SJSA1 (cell line): ENCODE results near the gene SCRT2. TPM values are rescaled to one million over a fixed set of nuclear protein-coding genes. Genes with fewer than 3 reads are reported as not detected.
"Not testable (repeated sequence)": the region's sequence is repeated elsewhere in the genome, so short reads cannot be mapped to it uniquely, and the experiment has no call there.

Experiments
- DNase-seq, 2 experiments: peaks; one replicate each; pipeline ENCODE4 v3.0.0-alpha.2; 2015 to 2020; ENCODE audit warnings: low spot score in 2 of 2, low read depth in 1 of 2
- H3K27ac ChIP-seq: fragments of 250-450 bp; sonication (Bioruptor Pico); 2 replicates; pipeline ENCODE4 v1.5.1; 2020; ENCODE audit warnings: mild to moderate bottlenecking, moderate library complexity
- H3K27me3 ChIP-seq: fragments of 250-450 bp; sonication (Bioruptor Pico); replicated peaks from 2 replicates; pipeline ENCODE4 v1.5.1; 2020; ENCODE audit warnings: mild to moderate bottlenecking, moderate library complexity
- H3K36me3 ChIP-seq: fragments of 250-450 bp; sonication (Bioruptor Pico); 2 replicates; pipeline ENCODE4 v1.5.1; 2020; ENCODE audit warnings: mild to moderate bottlenecking
- H3K4me1 ChIP-seq: fragments of 250-450 bp; sonication (Bioruptor Pico); replicated peaks from 2 replicates; pipeline ENCODE4 v1.6.1; 2021; ENCODE audit warnings: mild to moderate bottlenecking
- H3K4me3 ChIP-seq: fragments of 250-450 bp; sonication (Bioruptor Pico); 2 replicates; pipeline ENCODE4 v1.5.1; 2020; ENCODE audit warnings: mild to moderate bottlenecking
- H3K9me3 ChIP-seq: fragments of 250-450 bp; sonication (Bioruptor Pico); replicated peaks from 2 replicates; pipeline ENCODE4 v1.5.1; 2020; ENCODE audit warnings: mild to moderate bottlenecking
- total RNA-seq: library from RNA; depleted of rRNA; stranded (reverse); fragments of >200 nt; shearing (Covaris generic); gene quantifications from 2 replicates; pipeline ENCODE4 v1.2.3, GENCODE V29; 2014

SCRT2 gene
- total RNA-seq, 1 experiment from 2014 or later = not detected

DNA sequence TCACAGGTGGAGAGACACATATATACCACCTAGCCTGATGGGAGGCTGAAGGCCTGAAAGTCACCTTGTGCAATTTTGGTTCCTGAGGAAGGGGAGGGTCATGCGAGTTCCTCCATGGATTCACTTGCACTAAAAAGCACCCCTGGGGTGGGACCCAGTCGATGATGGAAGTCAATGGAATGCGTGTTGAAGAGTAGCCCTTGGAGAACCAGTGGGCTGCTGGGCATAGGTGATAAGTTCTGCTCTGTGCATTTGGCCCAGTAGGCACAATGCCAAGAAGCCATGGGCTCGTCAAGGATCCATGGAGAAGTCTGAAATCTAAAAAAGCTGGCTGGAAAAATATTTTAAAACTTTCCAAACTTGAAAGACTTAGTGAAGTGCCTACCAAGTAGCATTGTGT, 18.9 kb upstream of the SCRT2 start:
- Histone ChIP-seq H3K4me1 (no peaks in the 10 kb centered on the region), H3K4me3 (no peak overlapping the region), H3K27ac (no peak overlapping the region), H3K36me3 (no peaks in the 10 kb centered on the region), H3K27me3 (peaks cover 41% of the 10 kb centered on the region), H3K9me3 (no peaks in the 10 kb centered on the region)
- DNase-seq = no peak

DNA sequence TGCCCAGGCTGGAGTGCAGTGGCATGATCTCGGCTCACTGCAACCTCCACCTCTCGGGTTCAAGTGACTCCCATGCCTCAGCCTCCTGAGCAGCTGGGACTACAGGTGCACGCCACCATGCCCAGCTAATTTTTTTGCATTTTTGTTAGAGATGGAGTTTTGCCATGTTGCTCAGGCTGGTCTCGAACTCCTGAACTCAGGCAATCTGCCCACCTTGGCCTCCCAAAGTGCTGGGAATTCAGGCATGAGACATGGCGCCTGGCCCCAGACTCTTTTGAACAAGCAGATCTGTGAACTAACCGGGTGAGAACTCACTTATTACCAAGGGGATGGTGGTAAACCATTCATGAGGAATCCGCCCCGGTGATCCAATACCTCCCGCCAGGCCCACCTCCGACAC, 18.2 kb upstream of the SCRT2 start:
- H3K27ac ChIP-seq, DNase-seq: not testable (repeated sequence)

DNA sequence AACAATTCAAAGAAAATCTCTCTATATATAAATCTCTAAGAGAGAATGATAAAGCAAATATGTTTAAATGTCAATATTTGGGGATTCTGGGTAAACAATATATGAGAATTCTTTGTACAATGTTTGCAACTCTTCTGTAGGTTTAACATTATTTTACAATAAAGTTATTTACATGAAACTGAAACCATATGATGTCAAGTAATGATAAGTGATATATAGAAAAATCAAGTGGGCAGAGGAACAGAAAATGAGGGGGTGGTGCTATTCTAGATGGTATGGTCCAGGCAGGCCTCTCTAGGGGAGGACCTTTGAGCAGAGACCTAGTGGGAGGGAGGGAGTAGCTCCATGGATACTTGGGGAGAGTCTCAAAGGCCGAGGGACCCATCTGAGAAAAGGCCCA, 16.4 kb upstream of the SCRT2 start:
- Histone ChIP-seq H3K4me3 (no peak overlapping the region), H3K4me1 (no peaks in the 10 kb centered on the region), H3K27me3 (peaks cover 40% of the 10 kb centered on the region), H3K36me3 (no peaks in the 10 kb centered on the region), H3K9me3 (no peaks in the 10 kb centered on the region), H3K27ac (no peak overlapping the region)
- DNase-seq = no peak

More for the DNA sequence above, 18.2 kb upstream of the SCRT2 start:
- H3K4me1 ChIP-seq, H3K9me3 ChIP-seq, H3K36me3 ChIP-seq, H3K4me3 ChIP-seq: not testable (repeated sequence)
- H3K27me3 ChIP-seq = peaks cover 48% of the 10 kb centered on the region

DNA sequence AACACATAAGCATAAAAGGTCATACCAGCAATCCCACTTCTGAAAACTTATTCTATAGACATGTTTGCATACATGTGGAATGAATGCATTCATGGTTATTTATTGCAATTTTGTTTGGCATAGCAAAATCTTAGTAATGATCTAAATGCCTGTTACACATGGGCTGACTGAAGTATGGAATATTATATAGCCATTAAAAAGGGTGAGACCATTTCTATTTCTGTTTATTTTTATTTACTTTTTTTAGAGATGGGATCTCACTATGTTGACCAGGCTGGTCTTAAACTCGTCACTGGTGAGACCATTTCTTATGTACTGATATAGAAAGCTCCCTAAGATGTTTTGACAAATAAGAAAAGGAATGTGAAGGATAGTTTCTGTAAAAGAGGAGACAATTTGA, 14.3 kb upstream of the SCRT2 start:
- Histone ChIP-seq H3K27ac (no peak overlapping the region), H3K9me3 (no peaks in the 10 kb centered on the region), H3K4me3 (no peak overlapping the region), H3K27me3 (peaks cover 29% of the 10 kb centered on the region), H3K36me3 (no peaks in the 10 kb centered on the region), H3K4me1 (no peaks in the 10 kb centered on the region)
- no peak for DNase-seq

DNA sequence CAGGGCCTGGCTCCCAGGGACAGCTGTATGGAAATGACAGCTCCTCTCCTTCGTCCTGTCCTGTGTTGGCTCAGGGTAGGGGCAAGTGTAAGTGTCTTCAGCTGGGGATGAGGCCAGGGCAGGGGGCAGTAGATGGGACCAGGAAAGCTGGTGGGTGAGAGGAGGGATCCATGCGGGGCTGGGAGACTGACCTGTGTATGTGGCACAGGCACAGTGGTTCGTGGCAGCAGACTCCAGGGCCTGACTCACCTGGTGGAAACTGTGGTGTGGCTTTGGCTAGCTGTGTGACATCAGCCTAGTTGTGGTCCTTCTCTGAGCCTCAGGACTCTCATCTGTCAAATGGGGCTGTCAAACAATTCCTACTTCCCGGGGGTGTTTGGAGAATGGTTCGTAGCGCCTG, 13.7 kb upstream of the SCRT2 start:
- Histone ChIP-seq H3K4me3 (no peak overlapping the region), H3K9me3 (no peaks in the 10 kb centered on the region), H3K27ac (no peak overlapping the region), H3K4me1 (no peaks in the 10 kb centered on the region), H3K27me3 (peaks cover 26% of the 10 kb centered on the region), H3K36me3 (no peaks in the 10 kb centered on the region)
- no peak for DNase-seq

DNA sequence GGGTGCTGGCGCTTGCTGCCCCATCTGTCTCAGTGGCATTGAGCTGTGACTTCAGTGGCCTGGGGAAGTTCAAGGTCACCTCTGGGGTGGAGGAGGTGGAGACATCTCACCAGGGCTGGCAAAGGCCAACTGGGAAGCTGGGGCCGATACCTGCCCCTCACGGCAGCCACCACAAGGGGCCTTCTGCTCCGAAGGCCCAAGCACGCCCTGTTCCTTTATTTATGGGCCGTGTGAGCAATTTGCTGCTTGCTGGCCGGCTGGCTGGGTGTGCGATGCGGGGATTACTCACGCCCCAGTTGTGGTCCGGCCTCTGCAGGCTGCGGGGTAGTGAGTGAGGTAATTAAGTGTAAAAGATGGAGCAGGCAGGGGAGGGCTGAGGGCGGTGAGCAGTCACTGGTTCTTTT, 13.2 kb upstream of the SCRT2 start:
- Histone ChIP-seq H3K9me3 (no peaks in the 10 kb centered on the region), H3K36me3 (no peaks in the 10 kb centered on the region), H3K4me3 (no peak overlapping the region), H3K4me1 (no peaks in the 10 kb centered on the region), H3K27me3 (peaks cover 26% of the 10 kb centered on the region), H3K27ac (no peak overlapping the region)
- no peak for DNase-seq

DNA sequence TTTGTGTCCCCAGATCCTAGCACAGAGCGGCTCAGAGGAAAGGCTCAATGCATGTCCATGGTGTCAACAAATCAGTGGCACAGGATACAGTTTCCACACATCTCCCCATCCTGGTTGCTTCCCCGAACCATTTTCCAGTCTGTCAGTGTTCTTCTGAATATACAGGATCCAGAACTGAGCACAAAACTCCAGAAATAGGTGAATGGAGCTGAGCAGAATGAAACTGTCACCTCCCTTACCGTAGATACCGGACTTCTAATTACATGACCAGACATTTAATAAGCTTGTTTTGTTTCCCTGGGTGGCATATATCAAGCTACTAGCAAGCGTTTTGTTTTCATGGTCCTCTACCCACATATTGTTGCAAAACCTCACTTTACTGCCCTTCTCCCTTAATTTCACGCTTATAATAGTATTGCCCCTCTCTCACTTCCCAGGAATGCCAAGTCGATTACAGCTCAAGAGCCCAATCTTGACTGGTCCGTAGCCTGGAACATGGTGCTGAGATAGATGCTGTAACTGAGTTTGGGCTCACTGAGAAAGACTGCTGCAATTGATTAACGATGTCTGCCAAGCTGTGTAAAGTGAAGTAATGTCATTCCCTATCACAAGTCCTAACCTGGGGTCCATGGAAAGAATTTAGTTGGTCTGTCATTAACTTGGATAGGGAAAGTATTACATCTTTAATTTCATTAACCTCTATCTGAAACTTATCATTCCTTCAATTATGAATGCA, 12.0 kb upstream of the SCRT2 start:
- H3K27ac ChIP-seq = no peak overlapping the region
- H3K4me1 ChIP-seq = no peaks in the 10 kb centered on the region
- no peaks in the 10 kb centered on the region for H3K36me3 ChIP-seq
- DNase-seq = no peak
- H3K4me3 ChIP-seq = no peak overlapping the region
- H3K9me3 ChIP-seq = no peaks in the 10 kb centered on the region
- H3K27me3 ChIP-seq = peaks cover 32% of the 10 kb centered on the region

DNA sequence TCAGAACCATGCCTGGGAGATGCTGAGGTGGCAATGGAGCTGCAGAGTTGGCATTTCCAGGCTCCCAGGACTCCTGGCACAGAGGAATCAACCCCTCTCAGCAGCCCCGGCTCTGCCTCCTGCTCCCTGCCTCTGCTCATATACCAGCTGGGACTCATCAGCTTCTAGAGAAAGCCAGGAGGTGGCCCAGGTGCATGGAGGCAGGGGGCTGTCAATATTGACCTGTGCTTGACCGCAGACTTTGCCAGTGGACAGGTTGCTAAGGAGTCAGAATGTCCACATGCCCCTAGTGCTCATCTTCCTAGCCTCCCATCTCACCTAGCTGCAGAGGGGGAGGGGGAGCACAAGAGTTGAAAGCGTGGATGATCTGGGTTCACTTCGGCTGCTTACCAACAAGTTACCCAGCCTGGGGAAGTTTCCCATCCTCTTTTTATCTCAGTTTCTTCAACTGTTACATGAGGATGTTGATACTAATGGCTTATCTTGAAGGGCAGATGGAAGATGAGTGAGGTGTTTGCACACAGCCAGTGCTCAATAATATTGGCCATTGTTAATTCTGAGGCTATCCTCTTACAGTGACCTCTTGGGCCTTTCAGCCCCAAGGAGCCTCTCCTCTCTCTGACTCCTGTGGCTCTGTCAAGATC, 9.2 kb upstream of the SCRT2 start:
- Histone ChIP-seq H3K4me3 (no peak overlapping the region), H3K27me3 (peaks cover 27% of the 10 kb centered on the region), H3K36me3 (no peaks in the 10 kb centered on the region), H3K4me1 (no peaks in the 10 kb centered on the region), H3K9me3 (no peaks in the 10 kb centered on the region), H3K27ac (no peak overlapping the region)
- no peak for DNase-seq

DNA sequence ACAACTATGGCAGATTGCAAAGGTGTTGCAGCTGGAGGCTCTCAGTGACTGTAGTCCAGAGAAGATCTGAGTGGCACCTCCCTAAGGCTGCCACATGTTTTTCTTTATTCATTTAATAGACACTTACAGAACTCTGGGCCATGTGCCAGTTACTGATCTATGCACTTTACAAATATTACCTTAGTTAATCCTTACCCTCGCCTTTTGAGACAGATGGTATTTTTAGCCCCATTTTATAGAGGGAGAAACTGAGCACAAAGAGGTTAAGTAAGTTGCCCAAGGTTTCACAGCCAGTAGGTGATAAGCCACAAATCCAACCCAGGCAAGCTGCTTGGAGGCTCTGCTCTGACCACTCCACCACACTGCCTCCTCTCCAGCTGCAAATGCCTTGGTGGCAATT, 6.5 kb upstream of the SCRT2 start:
- Histone ChIP-seq H3K27ac (no peak overlapping the region), H3K9me3 (no peaks in the 10 kb centered on the region), H3K36me3 (no peaks in the 10 kb centered on the region), H3K4me3 (no peak overlapping the region), H3K4me1 (no peaks in the 10 kb centered on the region), H3K27me3 (peaks cover 24% of the 10 kb centered on the region)
- no peak for DNase-seq

DNA sequence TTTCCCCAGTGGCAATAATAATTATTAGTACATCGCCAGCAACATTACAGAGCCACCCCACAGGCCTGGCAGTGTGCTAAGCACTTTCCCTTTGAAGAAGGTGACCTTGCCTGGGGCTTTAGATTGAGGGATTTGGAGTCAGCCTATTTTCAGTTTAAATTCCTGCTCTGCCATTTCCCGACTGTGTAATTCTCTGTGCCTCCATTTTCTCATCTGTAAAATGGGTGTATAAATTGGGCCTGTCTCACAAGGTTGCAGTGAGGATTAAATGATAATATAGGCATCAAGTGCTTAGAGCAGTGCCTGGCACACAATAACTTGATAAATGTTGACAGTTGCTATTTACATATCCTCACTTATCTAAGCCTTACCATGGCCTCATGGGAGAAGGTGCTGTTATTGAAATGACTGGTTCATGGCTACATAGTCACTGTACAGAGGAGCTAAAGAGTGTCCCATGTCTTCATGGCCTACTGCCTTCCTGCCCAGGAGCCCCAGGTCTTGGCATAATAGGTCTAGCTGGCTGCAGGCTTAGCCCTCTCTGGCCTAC, 5.1 kb upstream of the SCRT2 start:
- Histone ChIP-seq H3K4me1 (peaks cover 2% of the 10 kb centered on the region), H3K9me3 (0 out of 2 replicates have a peak, but pooled peaks cover 2% of the 10 kb centered on the region), H3K27me3 (peaks cover 36% of the 10 kb centered on the region), H3K27ac (no peak overlapping the region), H3K36me3 (no peaks in the 10 kb centered on the region), H3K4me3 (no peak overlapping the region)
- no peak for DNase-seq

DNA sequence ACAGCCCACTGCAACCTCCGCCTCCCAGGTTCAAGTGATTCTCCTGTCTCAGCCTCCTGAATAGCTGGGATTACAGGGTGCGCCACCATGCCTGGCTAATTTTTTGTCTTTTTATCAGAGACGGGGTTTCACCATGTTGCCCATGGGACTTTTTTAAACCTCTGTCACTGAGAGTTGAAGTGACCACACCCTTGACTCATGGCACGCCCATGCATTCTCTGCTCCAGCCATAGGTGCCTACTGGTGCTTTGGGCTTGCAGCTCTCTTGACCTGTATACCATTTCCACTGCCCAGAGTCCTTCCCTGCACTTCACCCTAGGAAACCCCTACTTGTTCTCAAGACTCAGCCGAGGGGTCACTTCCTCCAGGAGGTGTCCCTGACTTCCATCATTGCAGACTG, 2.4 kb upstream of the SCRT2 start:
- Histone ChIP-seq H3K4me1 (peaks cover 8% of the 10 kb centered on the region), H3K27ac (no peak overlapping the region), H3K4me3 (no peak overlapping the region), H3K9me3 (0 out of 2 replicates have a peak, but pooled peaks cover 6% of the 10 kb centered on the region), H3K27me3 (peaks cover 58% of the 10 kb centered on the region), H3K36me3 (no peaks in the 10 kb centered on the region)
- DNase-seq = no peak

DNA sequence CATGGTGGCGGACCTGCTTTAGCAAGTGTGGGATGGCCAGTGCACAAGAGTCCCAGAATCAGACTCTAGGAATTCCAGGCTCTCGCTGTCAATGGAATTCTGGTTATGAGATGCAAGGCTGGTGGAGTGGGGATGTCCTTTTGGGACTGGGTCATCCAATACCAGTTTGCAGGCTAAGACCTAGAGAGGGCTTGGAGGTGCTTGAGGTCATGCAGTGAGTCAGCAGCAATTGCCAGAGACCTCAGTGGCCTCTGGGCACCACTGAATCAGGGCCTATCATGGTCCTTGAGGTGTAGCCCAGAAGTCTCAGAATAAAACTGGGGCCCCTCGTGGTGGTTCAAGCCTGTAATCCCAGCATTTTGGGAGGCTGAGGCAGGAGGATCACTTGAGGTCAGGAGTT, 1.4 kb upstream of the SCRT2 start:
- peaks cover 62% of the 10 kb centered on the region for H3K27me3 ChIP-seq
- H3K4me1 ChIP-seq = peaks cover 8% of the 10 kb centered on the region
- DNase-seq = no peak
- no peaks in the 10 kb centered on the region for H3K36me3 ChIP-seq
- no peak overlapping the region for H3K4me3 ChIP-seq
- 0 out of 2 replicates have a peak, but pooled peaks cover 6% of the 10 kb centered on the region for H3K9me3 ChIP-seq
- H3K27ac ChIP-seq = no peak overlapping the region

DNA sequence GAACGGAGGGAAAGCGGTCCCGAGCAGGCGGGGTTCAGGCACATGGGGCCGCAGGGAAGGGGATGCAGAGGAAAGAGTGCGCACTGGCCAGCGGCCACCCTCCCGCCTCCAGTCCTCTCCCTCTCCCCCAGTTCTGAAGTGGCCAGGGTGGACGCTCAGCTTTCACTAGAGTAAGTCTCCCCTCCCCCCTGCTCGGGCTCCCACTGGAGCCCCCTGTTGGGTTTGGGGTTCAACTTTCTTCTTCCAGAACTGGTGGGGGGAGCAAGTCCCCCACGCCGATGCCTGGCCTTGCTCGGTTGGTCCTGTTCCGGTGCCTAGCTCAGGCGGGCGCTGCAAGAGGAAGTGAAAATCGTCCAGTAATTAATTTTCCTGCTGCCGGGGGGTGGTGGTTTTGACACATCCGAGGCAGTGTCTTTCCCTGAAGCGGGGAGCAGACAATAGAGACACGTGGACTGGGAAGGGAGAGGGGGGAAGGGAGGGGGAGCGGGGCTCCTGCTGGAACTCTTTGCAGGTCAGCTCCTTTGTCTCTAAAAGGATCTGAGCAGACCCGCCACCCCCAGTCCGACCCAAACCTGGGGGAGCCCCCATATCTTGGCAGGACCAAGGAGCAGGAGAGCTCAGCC, 824 bp upstream of the SCRT2 start:
- Histone ChIP-seq H3K27me3 (peaks cover 64% of the 10 kb centered on the region), H3K27ac (no peak overlapping the region)

DNA sequence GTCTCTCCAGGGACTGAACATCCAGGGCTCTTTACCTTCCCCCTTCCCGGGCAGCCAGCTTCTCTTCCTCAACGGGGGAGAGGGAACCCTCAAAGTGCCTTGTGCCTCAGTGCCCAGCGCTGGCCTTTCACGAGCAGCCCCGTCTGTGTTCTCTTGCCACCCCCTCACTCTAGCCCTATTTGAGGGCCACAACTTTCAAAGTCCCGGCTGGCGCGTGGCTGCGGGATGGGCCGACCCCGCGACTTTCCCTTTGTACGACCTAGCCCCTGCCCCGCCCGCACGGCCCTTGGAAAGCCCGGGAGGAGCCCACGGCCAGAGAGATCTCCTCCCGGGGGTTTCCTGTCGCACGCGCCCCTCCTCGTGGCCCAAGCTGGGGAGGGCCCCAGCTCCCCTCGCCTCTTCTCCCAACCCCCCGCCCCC, 559 bp downstream of the SCRT2 start:
- Histone ChIP-seq H3K36me3 (no peaks in the 10 kb centered on the region), H3K27me3 (peaks cover 63% of the 10 kb centered on the region), H3K9me3 (0 out of 2 replicates have a peak, but pooled peaks cover 6% of the 10 kb centered on the region), H3K4me1 (peaks cover 8% of the 10 kb centered on the region), H3K27ac (no peak overlapping the region), H3K4me3 (no peak overlapping the region)
- DNase-seq = no peak

More for the DNA sequence above, 824 bp upstream of the SCRT2 start:
- H3K36me3 ChIP-seq = no peaks in the 10 kb centered on the region
- H3K9me3 ChIP-seq = 0 out of 2 replicates have a peak, but pooled peaks cover 6% of the 10 kb centered on the region
- peaks cover 8% of the 10 kb centered on the region for H3K4me1 ChIP-seq
- H3K4me3 ChIP-seq = no peak overlapping the region
- no peak for DNase-seq
